ENCODE measurements around the gene SSBP2. TPM values are rescaled to one million over a fixed set of nuclear protein-coding genes. Genes with fewer than 3 reads are reported as not detected.

SSBP2 gene
- total and polyA plus RNA-seq, 2 donors (not counting 3 experiments of a cell fraction or from before 2014, with no cell fraction given) = 9.6 to 11.5 TPM

DNA sequence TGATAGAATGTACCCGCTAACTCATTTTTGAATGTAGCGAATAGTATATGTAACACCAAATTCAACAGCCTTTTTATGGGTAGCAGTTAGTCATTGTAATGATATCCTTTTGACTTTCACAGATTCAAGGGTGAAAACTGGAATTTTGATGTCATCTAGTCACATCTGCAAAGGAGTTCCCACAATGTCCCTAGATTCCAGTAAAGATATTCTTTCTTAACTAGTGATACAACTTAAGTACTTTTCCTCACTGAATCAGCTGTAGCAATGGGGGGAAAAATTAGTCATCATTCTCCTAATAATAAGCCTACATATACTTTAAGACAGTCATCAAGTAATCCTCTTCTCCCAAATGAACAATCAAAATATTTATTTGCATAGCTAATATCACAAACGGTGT lies 11.5 kb upstream of the SSBP2 start:
- intact Hi-C loops (cut with micrococcal nuclease) = no loop called here
- CTCF ChIA-PET = interaction anchor here (0.8 to 2.7 kb wide), 3 partner anchors 16 to 89 kb away, joined by 4 to 9 read pairs (median 5); no protein-coding TSS in a partner anchor
- no peak for DNase-seq (ENCODE audit: low read depth, low spot score)
- no peak for TF ChIP-seq POLR2AphosphoS5 (IDR thresholded peaks at IDR 0.05; ENCODE audit: insufficient read depth, low read depth, low read length)
- no peak for TF ChIP-seq POLR2A (IDR thresholded peaks at IDR 0.05; ENCODE audit: low read depth, low read length)
- no peak for TF ChIP-seq MYC (IDR thresholded peaks at IDR 0.05; ENCODE audit: low read depth, low read length)
- TF ChIP-seq EZH2 (IDR thresholded peaks at IDR 0.05; ENCODE audit: borderline replicate concordance, low read depth, low read length, severe bottlenecking) = no peak
- TF ChIP-seq, protein P1, sequence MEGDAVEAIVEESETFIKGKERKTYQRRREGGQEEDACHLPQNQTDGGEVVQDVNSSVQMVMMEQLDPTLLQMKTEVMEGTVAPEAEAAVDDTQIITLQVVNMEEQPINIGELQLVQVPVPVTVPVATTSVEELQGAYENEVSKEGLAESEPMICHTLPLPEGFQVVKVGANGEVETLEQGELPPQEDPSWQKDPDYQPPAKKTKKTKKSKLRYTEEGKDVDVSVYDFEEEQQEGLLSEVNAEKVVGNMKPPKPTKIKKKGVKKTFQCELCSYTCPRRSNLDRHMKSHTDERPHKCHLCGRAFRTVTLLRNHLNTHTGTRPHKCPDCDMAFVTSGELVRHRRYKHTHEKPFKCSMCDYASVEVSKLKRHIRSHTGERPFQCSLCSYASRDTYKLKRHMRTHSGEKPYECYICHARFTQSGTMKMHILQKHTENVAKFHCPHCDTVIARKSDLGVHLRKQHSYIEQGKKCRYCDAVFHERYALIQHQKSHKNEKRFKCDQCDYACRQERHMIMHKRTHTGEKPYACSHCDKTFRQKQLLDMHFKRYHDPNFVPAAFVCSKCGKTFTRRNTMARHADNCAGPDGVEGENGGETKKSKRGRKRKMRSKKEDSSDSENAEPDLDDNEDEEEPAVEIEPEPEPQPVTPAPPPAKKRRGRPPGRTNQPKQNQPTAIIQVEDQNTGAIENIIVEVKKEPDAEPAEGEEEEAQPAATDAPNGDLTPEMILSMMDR (IDR thresholded peaks at IDR 0.05; ENCODE audit: extremely low read depth in 1 of 2, insufficient read depth in 1 of 2, low read depth in 1 of 2, low read length in 2 of 2) = no peak
- no peak for TF ChIP-seq JUN (IDR thresholded peaks at IDR 0.05; ENCODE audit: borderline replicate concordance, insufficient read depth, insufficient read length, low read depth)
- POLR2A ChIA-PET = no interaction called here
- dilution Hi-C loops (cut with MboI; ENCODE audit: extremely low pct_ligation_motif_present, low sequenced_read_pairs) = no loop called here
- H3K36me3 ChIP-seq (ENCODE audit: control insufficient read depth in 2 of 2, extremely low read depth in 1 of 2, insufficient read depth in 2 of 2, low read length in 2 of 2) = no peaks in the 10 kb centered on the region
- no peak overlapping the region for H3K4me2 ChIP-seq (ENCODE audit: insufficient read depth, low read length)
- FAIRE-seq = no peak
- peaks cover 9% of the 10 kb centered on the region for H3K4me1 ChIP-seq (ENCODE audit: control insufficient read depth, extremely low read depth, insufficient read depth, low read length)
- no peaks in the 10 kb centered on the region for H3K9me3 ChIP-seq (replicated peaks; ENCODE audit: control insufficient read depth, insufficient read depth, low read length)
- H3K4me3 ChIP-seq (replicated peaks in 1 of 3; ENCODE audit: insufficient read depth in 1 of 3, low read depth in 1 of 3, low read length in 3 of 3) = no peak overlapping the region
- H3K9ac ChIP-seq (replicated peaks; ENCODE audit: extremely low read depth, insufficient read depth, low read length) = no peak overlapping the region
- BruUV-seq (replicated peaks) = no TSS peak
- H3K79me2 ChIP-seq (ENCODE audit: control insufficient read depth, insufficient read depth, low read length) = no peaks in the 10 kb centered on the region
- no peak overlapping the region for H3K27ac ChIP-seq (ENCODE audit: insufficient read depth, low read depth, low read length)
- H3K9me1 ChIP-seq (replicated peaks; ENCODE audit: control insufficient read depth, extremely low read depth, insufficient read depth, low read length) = no peaks in the 10 kb centered on the region
- H3K27me3 ChIP-seq (ENCODE audit: control insufficient read depth in 2 of 2, insufficient read depth in 2 of 2, low read length in 2 of 2) = no peaks in the 10 kb centered on the region
- H4K20me1 ChIP-seq (replicated peaks; ENCODE audit: control insufficient read depth, extremely low read depth, insufficient read depth, low read length) = no peaks in the 10 kb centered on the region
- no peak overlapping the region for H2AFZ ChIP-seq (ENCODE audit: low read depth, low read length)

- Histone ChIP-seq H3K27ac (ENCODE audit: insufficient read depth, low read depth, low read length) (no peak overlapping the region), H4K20me1 (replicated peaks; ENCODE audit: control insufficient read depth, extremely low read depth, insufficient read depth, low read length) (no peaks in the 10 kb centered on the region), H3K27me3 (ENCODE audit: control insufficient read depth in 2 of 2, insufficient read depth in 2 of 2, low read length in 2 of 2) (no peaks in the 10 kb centered on the region), H3K9ac (replicated peaks; ENCODE audit: extremely low read depth, insufficient read depth, low read length) (no peak overlapping the region), H3K9me3 (replicated peaks; ENCODE audit: control insufficient read depth, insufficient read depth, low read length) (no peaks in the 10 kb centered on the region), H3K4me3 (replicated peaks in 1 of 3; ENCODE audit: insufficient read depth in 1 of 3, low read depth in 1 of 3, low read length in 3 of 3) (no peak overlapping the region), H3K4me1 (ENCODE audit: control insufficient read depth, extremely low read depth, insufficient read depth, low read length) (peaks cover 9% of the 10 kb centered on the region), H3K79me2 (ENCODE audit: control insufficient read depth, insufficient read depth, low read length) (no peaks in the 10 kb centered on the region), H3K4me2 (ENCODE audit: insufficient read depth, low read length) (no peak overlapping the region), H2AFZ (ENCODE audit: low read depth, low read length) (no peak overlapping the region), H3K9me1 (replicated peaks; ENCODE audit: control insufficient read depth, extremely low read depth, insufficient read depth, low read length) (no peaks in the 10 kb centered on the region), H3K36me3 (ENCODE audit: control insufficient read depth in 2 of 2, extremely low read depth in 1 of 2, insufficient read depth in 2 of 2, low read length in 2 of 2) (no peaks in the 10 kb centered on the region)
- CTCF ChIA-PET = interaction anchor here (1.0 to 2.7 kb wide), 2 partner anchors 27 to 77 kb away, joined by 3 to 9 read pairs; no protein-coding TSS in a partner anchor
- POLR2A ChIA-PET = no interaction called here
- dilution Hi-C loops (cut with MboI; ENCODE audit: extremely low pct_ligation_motif_present, low sequenced_read_pairs) = no loop called here
- DNase-seq (ENCODE audit: low read depth, low spot score) = no peak
- FAIRE-seq = no peak
- TF ChIP-seq GATA2 (IDR thresholded peaks at IDR 0.05; ENCODE audit: insufficient read depth, insufficient read length, low read depth, low read length) (no peak), FOS (IDR thresholded peaks at IDR 0.05; ENCODE audit: borderline replicate concordance, insufficient read depth, low read length) (no peak), POLR2AphosphoS5 (IDR thresholded peaks at IDR 0.05; ENCODE audit: insufficient read depth, low read depth, low read length) (no peak), POLR2A (IDR thresholded peaks at IDR 0.05; ENCODE audit: low read depth, low read length) (no peak), MYC (IDR thresholded peaks at IDR 0.05; ENCODE audit: low read depth, low read length) (no peak), JUN (IDR thresholded peaks at IDR 0.05; ENCODE audit: borderline replicate concordance, insufficient read depth, insufficient read length, low read depth) (no peak), EZH2 (IDR thresholded peaks at IDR 0.05; ENCODE audit: borderline replicate concordance, low read depth, low read length, severe bottlenecking) (no peak)
- TF ChIP-seq, protein P2, sequence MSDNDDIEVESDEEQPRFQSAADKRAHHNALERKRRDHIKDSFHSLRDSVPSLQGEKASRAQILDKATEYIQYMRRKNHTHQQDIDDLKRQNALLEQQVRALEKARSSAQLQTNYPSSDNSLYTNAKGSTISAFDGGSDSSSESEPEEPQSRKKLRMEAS (IDR thresholded peaks at IDR 0.05; ENCODE audit: insufficient read depth, insufficient read length) = no peak
- TF ChIP-seq, protein P1 (IDR thresholded peaks at IDR 0.05; ENCODE audit: extremely low read depth in 1 of 2, insufficient read depth in 1 of 2, low read depth in 1 of 2, low read length in 2 of 2) = no peak
- BruUV-seq (replicated peaks) = no TSS peak
- intact Hi-C loops (cut with micrococcal nuclease) = no loop called here
Measured at GRCh38 chr5:81761970-81762369, 11.1 kb upstream of the SSBP2 start.
